ENCODE measurements around the gene C1orf87. TPM values are rescaled to one million over a fixed set of nuclear protein-coding genes. Genes with fewer than 3 reads are reported as not detected.

The C1orf87 gene
- total RNA-seq, 2 donors from 2014 or later = not detected

DNA sequence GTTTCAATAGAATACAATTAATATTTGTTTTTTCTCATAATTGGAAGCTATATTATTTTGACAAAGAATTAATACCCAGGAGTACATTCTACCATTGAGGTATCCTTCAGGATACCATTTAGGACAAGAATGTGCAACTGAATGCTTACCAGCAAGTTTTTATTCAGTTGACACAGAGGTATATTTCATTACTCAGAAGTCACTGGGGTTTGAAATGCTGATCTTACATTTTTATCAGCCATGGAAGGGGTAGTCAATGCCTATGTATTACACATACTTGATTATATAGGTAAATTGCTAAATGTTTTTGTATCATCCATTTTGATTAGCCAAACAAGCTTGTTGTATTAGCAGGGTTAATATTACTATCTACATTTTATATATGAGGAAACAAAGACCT lies 48.0 kb downstream of the C1orf87 start:
- peaks cover 4% of the 10 kb centered on the region for H3K4me1 Mint-ChIP-seq
- H3K9me3 Mint-ChIP-seq = no peaks in the 10 kb centered on the region
- Histone ChIP-seq H3K9ac (ENCODE audit: extremely low read depth, low read length, poor library complexity, severe bottlenecking) (no peak overlapping the region), H3K4me3 (ENCODE audit: low read length) (no peak overlapping the region), H3K36me3 (ENCODE audit: control insufficient read depth, insufficient read depth, low read length) (no peaks in the 10 kb centered on the region), H3K9me3 (ENCODE audit: control insufficient read depth, low read length) (no peaks in the 10 kb centered on the region), H3K27me3 (ENCODE audit: control insufficient read depth, insufficient read depth, low read length, poor library complexity, severe bottlenecking) (no peaks in the 10 kb centered on the region), H3K4me1 (ENCODE audit: control insufficient read depth, insufficient read depth, low read length) (no peaks in the 10 kb centered on the region), H3K27ac (ENCODE audit: low read depth, low read length) (no peak overlapping the region)
- DNase-seq = no peak
- TF ChIP-seq, protein P1, sequence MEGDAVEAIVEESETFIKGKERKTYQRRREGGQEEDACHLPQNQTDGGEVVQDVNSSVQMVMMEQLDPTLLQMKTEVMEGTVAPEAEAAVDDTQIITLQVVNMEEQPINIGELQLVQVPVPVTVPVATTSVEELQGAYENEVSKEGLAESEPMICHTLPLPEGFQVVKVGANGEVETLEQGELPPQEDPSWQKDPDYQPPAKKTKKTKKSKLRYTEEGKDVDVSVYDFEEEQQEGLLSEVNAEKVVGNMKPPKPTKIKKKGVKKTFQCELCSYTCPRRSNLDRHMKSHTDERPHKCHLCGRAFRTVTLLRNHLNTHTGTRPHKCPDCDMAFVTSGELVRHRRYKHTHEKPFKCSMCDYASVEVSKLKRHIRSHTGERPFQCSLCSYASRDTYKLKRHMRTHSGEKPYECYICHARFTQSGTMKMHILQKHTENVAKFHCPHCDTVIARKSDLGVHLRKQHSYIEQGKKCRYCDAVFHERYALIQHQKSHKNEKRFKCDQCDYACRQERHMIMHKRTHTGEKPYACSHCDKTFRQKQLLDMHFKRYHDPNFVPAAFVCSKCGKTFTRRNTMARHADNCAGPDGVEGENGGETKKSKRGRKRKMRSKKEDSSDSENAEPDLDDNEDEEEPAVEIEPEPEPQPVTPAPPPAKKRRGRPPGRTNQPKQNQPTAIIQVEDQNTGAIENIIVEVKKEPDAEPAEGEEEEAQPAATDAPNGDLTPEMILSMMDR (conservative IDR thresholded peaks at IDR 0.05) = no peak
- H3K36me3 Mint-ChIP-seq (ENCODE audit: low read depth) = no peaks in the 10 kb centered on the region
- no peak overlapping the region for H3K27ac Mint-ChIP-seq
- H3K4me3 Mint-ChIP-seq = no peak overlapping the region
- no peaks in the 10 kb centered on the region for H3K27me3 Mint-ChIP-seq (ENCODE audit: insufficient read depth)

DNA sequence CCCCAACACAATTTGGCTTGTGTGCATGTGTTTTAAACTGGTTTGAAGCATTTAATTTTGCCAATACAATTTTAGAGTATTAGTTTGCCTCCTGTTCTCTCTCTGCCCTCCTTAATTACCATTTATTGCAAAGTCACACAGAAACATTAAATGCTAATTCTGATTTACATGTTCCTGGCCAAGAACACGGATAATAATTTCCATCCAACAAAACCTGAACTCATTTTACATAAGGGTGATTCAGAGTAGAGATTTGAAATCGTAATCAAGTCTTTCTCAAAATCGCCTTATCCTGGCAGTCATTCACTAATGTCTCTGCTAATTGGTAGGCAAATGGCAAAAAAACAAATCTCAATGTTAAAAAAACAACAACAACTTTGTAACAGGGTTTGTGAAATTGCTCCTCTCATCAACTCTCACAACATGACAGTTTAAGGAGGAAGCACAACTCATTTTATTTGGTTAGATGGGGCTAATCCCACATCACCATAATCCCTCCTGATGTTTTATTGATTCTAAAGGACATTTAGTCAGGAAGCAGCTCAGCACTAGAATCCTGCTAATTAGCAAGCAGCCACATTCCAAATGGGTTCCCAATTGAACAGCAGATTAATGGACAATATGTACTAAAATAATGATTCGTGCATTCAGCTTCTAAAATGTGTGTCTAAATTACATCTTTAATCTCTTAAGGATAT lies 55.9 kb downstream of the C1orf87 start:
- peaks cover 12% of the 10 kb centered on the region for H3K4me1 Mint-ChIP-seq
- no peak overlapping the region for H3K9ac ChIP-seq (ENCODE audit: extremely low read depth, low read length, poor library complexity, severe bottlenecking)
- no peaks in the 10 kb centered on the region for H3K4me1 ChIP-seq (ENCODE audit: control insufficient read depth, insufficient read depth, low read length)
- WGBS, 2 experiments (ENCODE audit: insufficient coverage in 1 of 2, insufficient read length in 1 of 2) = 89 to 100% methylated on average over 2 to 4 of the region's 4 CpGs
- no peaks in the 10 kb centered on the region for H3K27me3 ChIP-seq (ENCODE audit: control insufficient read depth, insufficient read depth, low read length, poor library complexity, severe bottlenecking)
- no peak overlapping the region for H3K4me3 Mint-ChIP-seq
- no peak overlapping the region for H3K4me3 ChIP-seq (ENCODE audit: low read length)
- H3K36me3 ChIP-seq (ENCODE audit: control insufficient read depth, insufficient read depth, low read length) = no peaks in the 10 kb centered on the region
- no peak overlapping the region for H3K27ac Mint-ChIP-seq
- DNase-seq = no peak
- TF ChIP-seq, protein P1 (conservative IDR thresholded peaks at IDR 0.05) = no peak
- no peaks in the 10 kb centered on the region for H3K27me3 Mint-ChIP-seq (ENCODE audit: insufficient read depth)
- no peaks in the 10 kb centered on the region for H3K9me3 Mint-ChIP-seq
- no peaks in the 10 kb centered on the region for H3K36me3 Mint-ChIP-seq (ENCODE audit: low read depth)
- H3K27ac ChIP-seq (ENCODE audit: low read depth, low read length) = no peak overlapping the region
- H3K9me3 ChIP-seq (ENCODE audit: control insufficient read depth, low read length) = no peaks in the 10 kb centered on the region

DNA sequence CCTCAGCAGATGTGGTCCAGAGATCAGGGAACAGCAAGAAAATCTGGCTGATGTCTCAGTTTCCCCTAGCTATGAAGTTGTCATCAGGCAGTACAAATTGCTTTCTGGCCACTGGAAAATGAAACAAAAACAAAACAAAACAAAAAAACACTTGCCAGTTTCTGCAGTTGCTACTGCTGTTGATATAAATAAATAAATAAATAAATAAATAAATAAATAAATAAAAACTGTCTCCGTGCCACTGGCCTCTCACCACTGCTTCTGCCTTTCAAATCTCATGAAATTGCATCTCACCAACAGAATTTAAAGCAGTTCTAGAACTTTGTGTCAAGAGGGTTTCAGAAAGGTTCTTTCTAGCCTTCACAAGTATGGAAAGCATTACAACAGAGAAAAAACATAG lies 62.9 kb downstream of the C1orf87 start:
- H3K4me3 ChIP-seq (ENCODE audit: low read length) = no peak overlapping the region
- Mint-ChIP-seq H3K9me3 (no peaks in the 10 kb centered on the region), H3K4me3 (no peak overlapping the region), H3K27me3 (ENCODE audit: insufficient read depth) (no peaks in the 10 kb centered on the region), H3K36me3 (ENCODE audit: low read depth) (no peaks in the 10 kb centered on the region), H3K27ac (no peak overlapping the region), H3K4me1 (no peaks in the 10 kb centered on the region)
- TF ChIP-seq, protein P1 (conservative IDR thresholded peaks at IDR 0.05) = no peak
- no peaks in the 10 kb centered on the region for H3K27me3 ChIP-seq (ENCODE audit: control insufficient read depth, insufficient read depth, low read length, poor library complexity, severe bottlenecking)
- H3K9me3 ChIP-seq (ENCODE audit: control insufficient read depth, low read length) = no peaks in the 10 kb centered on the region
- DNase-seq = no peak
- WGBS, 2 experiments (ENCODE audit: insufficient coverage in 1 of 2, insufficient read length in 1 of 2) = 73% methylated on average over 1 of the region's 1 CpG; no CpG with 5 or more reads in 1 of the 2 experiments
- H3K27ac ChIP-seq (ENCODE audit: low read depth, low read length) = no peak overlapping the region
- no peaks in the 10 kb centered on the region for H3K36me3 ChIP-seq (ENCODE audit: control insufficient read depth, insufficient read depth, low read length)
- H3K4me1 ChIP-seq (ENCODE audit: control insufficient read depth, insufficient read depth, low read length) = peaks cover 3% of the 10 kb centered on the region
- H3K9ac ChIP-seq (ENCODE audit: extremely low read depth, low read length, poor library complexity, severe bottlenecking) = no peak overlapping the region

Measured in endodermal cell (in vitro differentiated cells).